HepG2 (cell line): ENCODE data around the gene TRPC4. TPM values are rescaled to one million over a fixed set of nuclear protein-coding genes. Genes with fewer than 3 reads are reported as not detected.

Experiments used
- CENPBD1 ChIP-seq: sonication (generic); formaldehyde crosslinking; IDR thresholded peaks from 2 replicates; pipeline ENCODE4 v1.8.0; 2022; ENCODE audit warnings: missing genetic modification reagents, low read depth, mild to moderate bottlenecking, borderline replicate concordance
- CENPT ChIP-seq: sonication (generic); formaldehyde crosslinking; IDR thresholded peaks from 2 replicates; pipeline ENCODE4 v1.8.0; 2022; ENCODE audit warnings: low read depth, mild to moderate bottlenecking, moderate library complexity, missing genetic modification reagents
- FOSL2 ChIP-seq: sonication (generic); formaldehyde crosslinking; IDR thresholded peaks from 2 replicates; pipeline ENCODE4 v1.4.0; 2020; ENCODE audit warnings: missing genetic modification reagents
- GATAD1 ChIP-seq: IDR thresholded peaks from 2 replicates; pipeline ENCODE4 v1.6.1; 2016; ENCODE audit warnings: missing genetic modification reagents, missing compliant biosample characterization
- GPN1 ChIP-seq: sonication (generic); formaldehyde crosslinking; IDR thresholded peaks from 2 replicates; pipeline ENCODE4 v1.5.1; 2020; ENCODE audit warnings: missing genetic modification reagents, borderline replicate concordance
- IRF9 ChIP-seq: sonication (generic); formaldehyde crosslinking; IDR thresholded peaks from 2 replicates; pipeline ENCODE4 v1.8.0; 2022; ENCODE audit warnings: missing genetic modification reagents, mild to moderate bottlenecking, borderline replicate concordance
- ZC3H13 ChIP-seq: sonication (generic); formaldehyde crosslinking; IDR thresholded peaks from 2 replicates; pipeline ENCODE4 v1.8.1; 2023; ENCODE audit warnings: mild to moderate bottlenecking, missing genetic modification reagents, moderate library complexity
- ZNF180 ChIP-seq: sonication (generic); formaldehyde crosslinking; IDR thresholded peaks from 2 replicates; pipeline ENCODE4 v1.4.0; 2020; ENCODE audit warnings: low read depth, missing genetic modification reagents, borderline replicate concordance
- ZNF33B ChIP-seq: sonication (generic); formaldehyde crosslinking; IDR thresholded peaks from 2 replicates; pipeline ENCODE4 v1.5.1; 2020; ENCODE audit warnings: mild to moderate bottlenecking, missing genetic modification reagents
- ZNF547 ChIP-seq: sonication (generic); formaldehyde crosslinking; IDR thresholded peaks from 2 replicates; pipeline ENCODE4 v1.5.1; 2020; ENCODE audit warnings: mild to moderate bottlenecking, missing genetic modification reagents
- ZNF609 ChIP-seq: sonication (generic); formaldehyde crosslinking; IDR thresholded peaks from 2 replicates; pipeline ENCODE4 v1.4.0; 2020; ENCODE audit warnings: mild to moderate bottlenecking, missing genetic modification reagents, borderline replicate concordance
- ZNF788 ChIP-seq: sonication (generic); formaldehyde crosslinking; IDR thresholded peaks from 2 replicates; pipeline ENCODE4 v1.5.0; 2020; ENCODE audit warnings: mild to moderate bottlenecking, missing genetic modification reagents, borderline replicate concordance
- ZNF83 ChIP-seq: sonication (generic); formaldehyde crosslinking; IDR thresholded peaks from 2 replicates; pipeline ENCODE4 v1.4.0; 2020; ENCODE audit warnings: missing genetic modification reagents, mild to moderate bottlenecking, borderline replicate concordance
- ZNF878 ChIP-seq: sonication (generic); formaldehyde crosslinking; IDR thresholded peaks from 2 replicates; pipeline ENCODE4 v1.8.1; 2023; ENCODE audit warnings: mild to moderate bottlenecking, missing genetic modification reagents, moderate library complexity
- polyA plus RNA-seq, 8 experiments: library from polyadenylated mRNA; depleted of rRNA in 3 of 8; stranded (reverse) in 7 of 8; unstranded in 1 of 8; fragments of >200 nt; fragmentation: Illumina TruSeq in 4 of 8; extraction: Trizol in 4 of 8; gene quantifications; 2 replicates each; pipeline versions ENCODE4 v1.2.1 to v1.2.3, GENCODE V29; 2011 to 2016; ENCODE audit warnings: low read depth in 4 of 8, missing spikeins in 1 of 8, mixed read lengths in 1 of 8; ENCODE audit not compliant: insufficient read depth in 1 of 8
- total RNA-seq, 5 experiments: library from RNA; depleted of rRNA; stranded (reverse); fragments of >200 nt; fragmentation: Illumina TruSeq; extraction: Trizol; gene quantifications; 2 replicates each; pipeline ENCODE4 v1.2.3, GENCODE V29; 2016; ENCODE audit warnings: low read depth in 1 of 5

TRPC4 gene
- total and polyA plus RNA-seq, 2 of the 13 experiments (the other 11 are each of a cell fraction or from before 2014, with no cell fraction given), result not detected

- TF ChIP-seq ZNF609 (CRISPR knock-in tag) (no peak), ZNF547 (CRISPR knock-in tag) (no peak), IRF9 (CRISPR knock-in tag) (no peak), ZC3H13 (CRISPR knock-in tag) (no peak), CENPBD1 (no peak), GPN1 (CRISPR knock-in tag) (no peak), ZNF83 (CRISPR knock-in tag) (no peak), ZNF33B (CRISPR knock-in tag) (no peak), FOSL2 (CRISPR knock-in tag) (no peak), ZNF180 (CRISPR knock-in tag) (no peak), ZNF788 (CRISPR knock-in tag) (no peak), ZNF878 (no peak), CENPT (CRISPR knock-in tag) (no peak), GATAD1 (CRISPR knock-in tag) (no peak)
These were observed 251.0 kb downstream of the TRPC4 start (continued) for GRCh38 chr13:37618554-37618953.
